Naive thymus-derived CD4-positive, alpha-beta T cell (primary cell): Measurements from ENCODE around the gene YPEL4. TPM values are rescaled to one million over a fixed set of nuclear protein-coding genes. Genes with fewer than 3 reads are reported as not detected.

Experiments
- ATAC-seq: fragments of 150-1000 bp; cut with Tn5 transposase; 2 replicates; pipeline ENCODE4 v1.10.0; 2021; ENCODE audit warnings: mild to moderate bottlenecking, moderate library complexity
- CTCF ChIA-PET: fragments of 350-600 bp; sonication (Branson Sonifier 250); formaldehyde crosslinking; loops from one replicate; lab custom pipeline; 2021; ENCODE audit warnings: antibody characterized with exemption; lab: Charles Lee
- POLR2A ChIA-PET: fragments of 350-600 bp; sonication (Branson Sonifier 250); formaldehyde crosslinking; loops from one replicate; lab custom pipeline; 2021; ENCODE audit warnings: antibody characterized with exemption, inconsistent platforms; lab: Charles Lee
- DNase-seq, 9 donors: peaks; one replicate each; pipeline versions ENCODE4 v3.0.0 to v3.0.0-alpha.2; 2020 to 2022; ENCODE audit warnings: mixed read lengths in 1 of 9
- H3K27ac ChIP-seq: one replicate; pipeline ENCODE4 v1.7.0; 2013; ENCODE audit warnings: mild to moderate bottlenecking, low read depth, low read length, moderate library complexity
- H3K27me3 ChIP-seq, 2 donors: one replicate each; pipeline ENCODE4 v1.7.0; 2013; ENCODE audit warnings: low read length in 2 of 2, mild to moderate bottlenecking in 2 of 2, moderate library complexity in 2 of 2; ENCODE audit not compliant: control insufficient read depth in 2 of 2, insufficient read depth in 2 of 2
- H3K36me3 ChIP-seq, 3 experiments: 1 replicate in 2 of 3; 2 replicates in 1 of 3; pipeline ENCODE4 v1.7.0; 2013; ENCODE audit warnings: low read length in 3 of 3, mild to moderate bottlenecking in 3 of 3, moderate library complexity in 1 of 3; ENCODE audit not compliant: insufficient read depth in 3 of 3, control insufficient read depth in 2 of 3
- H3K4me1 ChIP-seq, 2 donors: one replicate each; pipeline ENCODE4 v1.7.0; 2013; ENCODE audit warnings: low read length in 2 of 2, mild to moderate bottlenecking in 2 of 2, moderate library complexity in 1 of 2; ENCODE audit not compliant: control insufficient read depth in 2 of 2, insufficient read depth in 2 of 2
- H3K4me3 ChIP-seq: 2 replicates; pipeline ENCODE4 v1.7.0; 2013; ENCODE audit warnings: mild to moderate bottlenecking, low read length
- H3K9me3 ChIP-seq, 3 experiments: 1 replicate in 2 of 3; 2 replicates in 1 of 3; pipeline ENCODE4 v1.7.0; 2013; ENCODE audit warnings: low read length in 3 of 3; ENCODE audit not compliant: control insufficient read depth in 2 of 3
- H3K27ac Mint-ChIP-seq, 9 donors: one replicate each; pipeline ENCODE4 v1.8.0; 2020 to 2022; ENCODE audit warnings: mixed read lengths in 9 of 9, mild to moderate bottlenecking in 8 of 9, moderate library complexity in 5 of 9, inconsistent platforms in 2 of 9
- H3K27me3 Mint-ChIP-seq, 5 donors: one replicate each; pipeline ENCODE4 v1.8.0; 2021 to 2022; ENCODE audit warnings: mixed read lengths in 5 of 5, mild to moderate bottlenecking in 1 of 5
- H3K36me3 Mint-ChIP-seq, 5 donors: one replicate each; pipeline ENCODE4 v1.8.0; 2020 to 2022; ENCODE audit warnings: mixed read lengths in 5 of 5, mild to moderate bottlenecking in 3 of 5, inconsistent platforms in 1 of 5
- H3K4me1 Mint-ChIP-seq, 7 donors: one replicate each; pipeline ENCODE4 v1.8.0; 2020 to 2022; ENCODE audit warnings: mixed read lengths in 7 of 7, mild to moderate bottlenecking in 3 of 7, inconsistent platforms in 1 of 7
- H3K4me3 Mint-ChIP-seq, 10 donors: one replicate each; pipeline ENCODE4 v1.8.0; 2020 to 2022; ENCODE audit warnings: mild to moderate bottlenecking in 10 of 10, mixed read lengths in 10 of 10, moderate library complexity in 6 of 10, inconsistent platforms in 2 of 10
- H3K9me3 Mint-ChIP-seq, 11 donors: one replicate each; pipeline ENCODE4 v1.8.0; 2020 to 2022; ENCODE audit warnings: mixed read lengths in 11 of 11, mild to moderate bottlenecking in 4 of 11, inconsistent platforms in 1 of 11, moderate library complexity in 1 of 11
- intact Hi-C, 2 donors: fragments of 100-400 bp; cut with micrococcal nuclease; formaldehyde crosslinking; loops; one replicate each; pipeline ENCODE4 v1.15.1; 2023
- polyA plus RNA-seq, 2 donors: library from polyadenylated mRNA; unstranded; fragments of 300-500 nt; fragmentation: Illumina TruSeq; gene quantifications; one replicate each; pipeline ENCODE4 v1.2.3, GENCODE V29; 2021
- total RNA-seq, 6 experiments: library from RNA in 5 of 6; stranded (reverse) in 5 of 6; gene quantifications; 1 replicate in 5 of 6; 2 replicates in 1 of 6; pipeline ENCODE4 v1.2.3 and lab custom pipeline; 2021 to 2026

The YPEL4 gene
- total and polyA plus RNA-seq, 7 experiments from 2014 or later: 0.15 to 13.4 (median 2.3) TPM

GRCh38 chr11:57620467-57620866 lies 29.2 kb downstream of the YPEL4 start:
- intact Hi-C loops: no loop called here
- no peaks in the 10 kb centered on the region for H3K36me3 ChIP-seq
- H3K4me3 Mint-ChIP-seq: no peak overlapping the region
- peaks cover 0 to 2% (median 0%) of the 10 kb centered on the region in 7 donors for H3K4me1 Mint-ChIP-seq
- no peak overlapping the region for H3K27ac Mint-ChIP-seq
- CTCF ChIA-PET: no interaction called here
- ATAC-seq (no peak), DNase-seq (no peak)
- no peaks in the 10 kb centered on the region for H3K27me3 ChIP-seq
- H3K9me3 ChIP-seq: peaks cover 0 to 13% (median 0%) of the 10 kb centered on the region in 3 experiments
- H3K9me3 Mint-ChIP-seq: peaks cover 0 to 25% (median 6%) of the 10 kb centered on the region in 11 donors
- H3K36me3 Mint-ChIP-seq: no peaks in the 10 kb centered on the region
- H3K27ac ChIP-seq: no peak overlapping the region
- no peak overlapping the region for H3K4me3 ChIP-seq
- POLR2A ChIA-PET: no interaction called here
- H3K4me1 ChIP-seq: no peaks in the 10 kb centered on the region
- peaks cover 0 to 19% (median 10%) of the 10 kb centered on the region in 5 donors for H3K27me3 Mint-ChIP-seq

- Histone ChIP-seq H3K4me1 (no peaks in the 10 kb centered on the region), H3K27ac (no peak overlapping the region), H3K9me3 (peaks cover 0 to 13% (median 0%) of the 10 kb centered on the region in 3 experiments), H3K27me3 (no peaks in the 10 kb centered on the region), H3K36me3 (no peaks in the 10 kb centered on the region), H3K4me3 (no peak overlapping the region)
- Mint-ChIP-seq H3K9me3 (peaks cover 0 to 25% (median 6%) of the 10 kb centered on the region in 11 donors), H3K4me1 (peaks cover 0 to 2% (median 0%) of the 10 kb centered on the region in 7 donors), H3K4me3 (no peak overlapping the region), H3K27me3 (peaks cover 0 to 19% (median 10%) of the 10 kb centered on the region in 5 donors), H3K36me3 (no peaks in the 10 kb centered on the region), H3K27ac (no peak overlapping the region)
- ATAC-seq: no peak
- ChIA-PET POLR2A (no interaction called here), CTCF (no interaction called here)
- DNase-seq: no peak
- intact Hi-C loops: no loop called here
Observed at GRCh38 chr11:57619331-57619730, 30.4 kb downstream of the YPEL4 start.

- no peaks in the 10 kb centered on the region for H3K4me1 ChIP-seq
- Mint-ChIP-seq H3K4me3 (no peak overlapping the region), H3K9me3 (peaks cover 0 to 25% (median 6%) of the 10 kb centered on the region in 11 donors), H3K27ac (no peak overlapping the region), H3K27me3 (peaks cover 0 to 19% (median 10%) of the 10 kb centered on the region in 5 donors), H3K36me3 (no peaks in the 10 kb centered on the region), H3K4me1 (peaks cover 0 to 2% (median 0%) of the 10 kb centered on the region in 7 donors)
- intact Hi-C loops: no loop called here
- H3K27me3 ChIP-seq: no peaks in the 10 kb centered on the region
- POLR2A ChIA-PET: no interaction called here
- DNase-seq (no peak), ATAC-seq (no peak)
- H3K27ac ChIP-seq: no peak overlapping the region
- no peak overlapping the region for H3K4me3 ChIP-seq
- H3K36me3 ChIP-seq: no peaks in the 10 kb centered on the region
- CTCF ChIA-PET: no interaction called here
- H3K9me3 ChIP-seq: peaks cover 0 to 13% (median 0%) of the 10 kb centered on the region in 3 experiments
Observed at GRCh38 chr11:57618438-57618837, 31.3 kb downstream of the YPEL4 start.

- H3K4me1 Mint-ChIP-seq: no peaks in the 10 kb centered on the region
- CTCF ChIA-PET: no interaction called here
Observed at GRCh38 chr11:57616595-57616994, 33.1 kb downstream of the YPEL4 start.

GRCh38 chr11:57615308-57615707 lies 34.4 kb downstream of the YPEL4 start:
- Mint-ChIP-seq H3K27ac (no peak overlapping the region), H3K36me3 (no peaks in the 10 kb centered on the region), H3K4me1 (no peaks in the 10 kb centered on the region), H3K4me3 (no peak overlapping the region), H3K9me3 (peaks cover 0 to 12% (median 4%) of the 10 kb centered on the region in 11 donors), H3K27me3 (peaks cover 6 to 14% (median 7%) of the 10 kb centered on the region in 5 donors)
- no peak for DNase-seq
- H3K4me3 ChIP-seq: no peak overlapping the region
- H3K36me3 ChIP-seq: no peaks in the 10 kb centered on the region
- ATAC-seq: no peak
- H3K4me1 ChIP-seq: no peaks in the 10 kb centered on the region
- peaks cover 0 to 10% (median 0%) of the 10 kb centered on the region in 3 experiments for H3K9me3 ChIP-seq
- no peaks in the 10 kb centered on the region for H3K27me3 ChIP-seq
- intact Hi-C loops: no loop called here
- POLR2A ChIA-PET: no interaction called here
- CTCF ChIA-PET: no interaction called here
- no peak overlapping the region for H3K27ac ChIP-seq

More at GRCh38 chr11:57616595-57616994, 33.1 kb downstream of the YPEL4 start:
- POLR2A ChIA-PET: no interaction called here
- H3K27ac Mint-ChIP-seq: no peak overlapping the region
- H3K36me3 Mint-ChIP-seq: no peaks in the 10 kb centered on the region
- Histone ChIP-seq H3K27me3 (no peaks in the 10 kb centered on the region), H3K36me3 (no peaks in the 10 kb centered on the region), H3K27ac (no peak overlapping the region), H3K4me3 (no peak overlapping the region), H3K9me3 (peaks cover 0 to 13% (median 0%) of the 10 kb centered on the region in 3 experiments), H3K4me1 (no peaks in the 10 kb centered on the region)
- ATAC-seq (no peak), DNase-seq (no peak)
- H3K27me3 Mint-ChIP-seq: peaks cover 6 to 9% (median 7%) of the 10 kb centered on the region in 5 donors
- H3K9me3 Mint-ChIP-seq: peaks cover 0 to 25% (median 6%) of the 10 kb centered on the region in 11 donors
- intact Hi-C loops: no loop called here
- no peak overlapping the region for H3K4me3 Mint-ChIP-seq

- POLR2A ChIA-PET: no interaction called here
- CTCF ChIA-PET: no interaction called here
- intact Hi-C loops: no loop called here
- Histone ChIP-seq H3K27me3 (no peaks in the 10 kb centered on the region), H3K36me3 (no peaks in the 10 kb centered on the region), H3K27ac (no peak overlapping the region), H3K9me3 (peaks cover 0 to 2% (median 0%) of the 10 kb centered on the region in 3 experiments), H3K4me3 (no peak overlapping the region), H3K4me1 (no peaks in the 10 kb centered on the region)
- no peak for DNase-seq
- no peak overlapping the region for H3K4me3 Mint-ChIP-seq
- ATAC-seq: no peak
- H3K27ac Mint-ChIP-seq: no peak overlapping the region
- H3K9me3 Mint-ChIP-seq: peaks cover 0 to 3% (median 2%) of the 10 kb centered on the region in 11 donors
- H3K36me3 Mint-ChIP-seq: no peaks in the 10 kb centered on the region
- no peaks in the 10 kb centered on the region for H3K4me1 Mint-ChIP-seq
- H3K27me3 Mint-ChIP-seq: peaks cover 6 to 14% (median 7%) of the 10 kb centered on the region in 5 donors
Observed at GRCh38 chr11:57614234-57614772, 35.4 kb downstream of the YPEL4 start.

- ChIA-PET POLR2A (no interaction called here), CTCF (no interaction called here)
- no peak for DNase-seq
Observed at GRCh38 chr11:57610170-57610569, 39.5 kb downstream of the YPEL4 start.

More at GRCh38 chr11:57610170-57610569, 39.5 kb downstream of the YPEL4 start:
- Mint-ChIP-seq H3K9me3 (peaks cover 0 to 2% (median 0%) of the 10 kb centered on the region in 11 donors), H3K36me3 (no peaks in the 10 kb centered on the region), H3K4me3 (no peak overlapping the region), H3K27ac (no peak overlapping the region), H3K4me1 (no peaks in the 10 kb centered on the region), H3K27me3 (peaks cover 0 to 22% (median 6%) of the 10 kb centered on the region in 5 donors)
- no peaks in the 10 kb centered on the region for H3K27me3 ChIP-seq
- ATAC-seq: no peak
- intact Hi-C loops: no loop called here
- H3K4me1 ChIP-seq: no peaks in the 10 kb centered on the region
- no peaks in the 10 kb centered on the region for H3K9me3 ChIP-seq
- H3K4me3 ChIP-seq: no peak overlapping the region
- no peak overlapping the region for H3K27ac ChIP-seq
- no peaks in the 10 kb centered on the region for H3K36me3 ChIP-seq
